Endothelial cell of umbilical vein (primary cell): ENCODE results near the gene VCP.

Source experiments
- EZH2 ChIP-seq: IDR thresholded peaks from 2 replicates; pipeline ENCODE4 v1.6.1; 2012; ENCODE audit warnings: borderline replicate concordance, low read depth, mild to moderate bottlenecking, moderate library complexity, low read length, inconsistent platforms; ENCODE audit not compliant: severe bottlenecking
- POLR2A ChIP-seq: IDR thresholded peaks from 2 replicates; pipeline ENCODE4 v1.6.1; 2012; ENCODE audit warnings: low read depth, mild to moderate bottlenecking, control low read depth, low read length
- POLR2AphosphoS5 ChIP-seq: IDR thresholded peaks from 2 replicates; pipeline ENCODE4 v1.6.1; 2012; ENCODE audit warnings: low read depth, mild to moderate bottlenecking, control low read depth, low read length, moderate library complexity; ENCODE audit not compliant: insufficient read depth
- TF ChIP-seq, protein P1 (sequence below), 2 donors: IDR thresholded peaks; 1 replicate in 1 of 2; 2 replicates in 1 of 2; pipeline ENCODE4 v1.5.1; 2011; ENCODE audit warnings: low read length in 2 of 2, mild to moderate bottlenecking in 2 of 2, moderate library complexity in 2 of 2, control low read depth in 1 of 2, inconsistent platforms in 1 of 2, low read depth in 1 of 2; ENCODE audit not compliant: insufficient read depth in 1 of 2; ENCODE audit errors: extremely low read depth in 1 of 2

DNA sequence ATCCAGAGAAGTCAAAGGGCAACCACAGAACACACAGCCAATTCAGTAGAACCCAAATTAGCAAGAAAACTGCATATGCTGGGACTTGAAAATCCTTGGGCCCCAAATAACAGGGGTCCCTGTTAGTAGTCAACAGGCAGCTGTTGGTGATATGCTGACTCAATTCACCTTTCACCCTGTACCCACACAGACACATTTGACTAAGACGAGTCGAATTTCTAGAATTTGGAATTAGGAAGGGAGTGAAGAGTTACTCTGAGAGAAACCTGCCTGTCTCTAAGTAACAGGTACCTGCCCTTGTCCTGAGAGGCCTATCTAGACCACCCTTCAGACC lies 821 bp upstream of the VCP start:
- TF ChIP-seq, protein P1, sequence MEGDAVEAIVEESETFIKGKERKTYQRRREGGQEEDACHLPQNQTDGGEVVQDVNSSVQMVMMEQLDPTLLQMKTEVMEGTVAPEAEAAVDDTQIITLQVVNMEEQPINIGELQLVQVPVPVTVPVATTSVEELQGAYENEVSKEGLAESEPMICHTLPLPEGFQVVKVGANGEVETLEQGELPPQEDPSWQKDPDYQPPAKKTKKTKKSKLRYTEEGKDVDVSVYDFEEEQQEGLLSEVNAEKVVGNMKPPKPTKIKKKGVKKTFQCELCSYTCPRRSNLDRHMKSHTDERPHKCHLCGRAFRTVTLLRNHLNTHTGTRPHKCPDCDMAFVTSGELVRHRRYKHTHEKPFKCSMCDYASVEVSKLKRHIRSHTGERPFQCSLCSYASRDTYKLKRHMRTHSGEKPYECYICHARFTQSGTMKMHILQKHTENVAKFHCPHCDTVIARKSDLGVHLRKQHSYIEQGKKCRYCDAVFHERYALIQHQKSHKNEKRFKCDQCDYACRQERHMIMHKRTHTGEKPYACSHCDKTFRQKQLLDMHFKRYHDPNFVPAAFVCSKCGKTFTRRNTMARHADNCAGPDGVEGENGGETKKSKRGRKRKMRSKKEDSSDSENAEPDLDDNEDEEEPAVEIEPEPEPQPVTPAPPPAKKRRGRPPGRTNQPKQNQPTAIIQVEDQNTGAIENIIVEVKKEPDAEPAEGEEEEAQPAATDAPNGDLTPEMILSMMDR (IDR thresholded peaks at IDR 0.05; ENCODE audit: extremely low read depth in 1 of 2, insufficient read depth in 1 of 2, low read depth in 1 of 2, low read length in 2 of 2), result no peak
- TF ChIP-seq EZH2 (no peak), POLR2AphosphoS5 (no peak), POLR2A (no peak)
